ENCODE results near the gene DCBLD2.

- TF ChIP-seq EZH2phosphoT487 (IDR thresholded peaks at IDR 0.05; ENCODE audit: borderline replicate concordance, low read length): no peak
- TF ChIP-seq CTCF (conservative IDR thresholded peaks at IDR 0.05; ENCODE audit: low read depth, low read length): no peak
These were observed 93.4 kb downstream of the DCBLD2 start for GRCh38 chr3:98808071-98808470.
